HTERT RPE-1 (cell line): ENCODE data around the gene GFRA1.

Experiments
- in situ Hi-C: fragments of 300-500 bp; cut with MboI; formaldehyde crosslinking; loops from 4 replicates; pipeline ENCODE4 v1.14.3; 2020; ENCODE audit warnings: low sequenced_read_pairs

GFRA1 gene

DNA sequence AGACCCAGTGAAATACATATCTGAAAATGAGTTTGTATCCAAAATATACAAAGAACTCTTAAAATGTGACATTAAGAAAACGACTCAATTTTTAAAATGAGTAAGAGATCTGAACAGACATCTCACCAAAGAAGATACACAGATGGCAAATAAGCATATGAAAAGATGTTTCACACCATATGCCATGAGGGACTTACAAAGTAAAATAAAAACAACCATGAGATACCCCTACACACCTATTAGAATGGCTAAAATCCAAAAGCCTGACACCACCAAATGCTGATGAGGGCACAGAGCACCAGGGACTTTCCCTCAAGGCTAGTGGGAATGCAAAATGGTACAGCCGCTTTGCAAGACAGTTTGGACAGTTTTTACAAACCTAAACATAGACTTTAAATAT is 27.9 kb downstream of the GFRA1 start:
- in situ Hi-C loops: no loop called here

DNA sequence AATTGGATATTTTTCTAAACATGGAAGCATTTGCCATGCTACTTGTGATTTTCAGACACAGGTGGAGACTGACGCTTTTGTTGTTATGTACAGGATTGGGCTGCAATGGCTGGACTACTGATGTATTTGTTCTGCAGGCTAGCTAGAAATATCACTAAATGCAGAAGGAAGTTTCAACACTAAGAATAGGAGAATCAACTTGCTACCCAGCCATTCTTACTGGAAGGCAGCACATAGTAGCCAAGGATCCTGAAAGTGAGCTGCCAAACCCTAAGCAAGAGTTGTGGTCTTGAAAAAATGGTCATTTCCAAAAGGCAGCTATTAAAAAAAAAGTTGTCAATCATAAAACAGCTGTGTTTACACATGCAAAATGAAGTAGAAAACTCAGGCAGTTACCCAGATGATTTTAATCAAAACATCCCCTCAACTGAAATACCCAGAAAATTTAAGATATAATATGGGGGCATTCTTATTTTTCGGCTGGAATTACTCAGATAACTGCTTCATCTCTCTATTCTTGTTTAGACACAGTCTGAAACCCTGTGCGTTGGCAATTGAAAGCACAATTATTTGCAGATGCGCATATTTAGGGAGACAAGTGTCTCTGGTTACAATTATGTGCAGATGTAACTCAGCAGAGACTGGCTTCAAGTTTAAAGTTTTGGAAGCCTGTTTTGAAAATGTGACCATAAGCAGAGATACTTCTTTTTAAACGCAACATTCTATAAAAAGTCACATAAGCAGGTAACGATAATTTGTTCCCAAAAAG is 31.2 kb downstream of the GFRA1 start:
- in situ Hi-C loops: no loop called here

DNA sequence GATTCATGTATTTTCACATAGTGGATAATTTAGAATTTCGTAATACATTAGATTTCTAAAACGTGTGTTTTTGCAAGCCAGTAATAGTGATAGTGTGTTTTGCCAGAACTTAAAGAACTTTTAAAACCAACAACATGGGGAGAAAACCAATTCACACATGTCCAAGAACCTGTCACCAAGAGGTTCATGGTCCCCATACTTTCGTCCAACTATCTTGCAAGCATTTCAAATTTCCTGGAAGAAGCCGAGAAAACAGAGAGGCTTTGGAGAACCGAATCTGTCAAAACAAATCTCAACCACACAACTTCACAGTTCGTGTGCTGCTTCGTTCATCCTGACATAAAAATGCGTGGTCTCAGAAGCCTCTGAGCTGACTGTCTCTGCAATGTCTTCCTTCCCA is 31.9 kb downstream of the GFRA1 start:
- in situ Hi-C loops: no loop called here

DNA sequence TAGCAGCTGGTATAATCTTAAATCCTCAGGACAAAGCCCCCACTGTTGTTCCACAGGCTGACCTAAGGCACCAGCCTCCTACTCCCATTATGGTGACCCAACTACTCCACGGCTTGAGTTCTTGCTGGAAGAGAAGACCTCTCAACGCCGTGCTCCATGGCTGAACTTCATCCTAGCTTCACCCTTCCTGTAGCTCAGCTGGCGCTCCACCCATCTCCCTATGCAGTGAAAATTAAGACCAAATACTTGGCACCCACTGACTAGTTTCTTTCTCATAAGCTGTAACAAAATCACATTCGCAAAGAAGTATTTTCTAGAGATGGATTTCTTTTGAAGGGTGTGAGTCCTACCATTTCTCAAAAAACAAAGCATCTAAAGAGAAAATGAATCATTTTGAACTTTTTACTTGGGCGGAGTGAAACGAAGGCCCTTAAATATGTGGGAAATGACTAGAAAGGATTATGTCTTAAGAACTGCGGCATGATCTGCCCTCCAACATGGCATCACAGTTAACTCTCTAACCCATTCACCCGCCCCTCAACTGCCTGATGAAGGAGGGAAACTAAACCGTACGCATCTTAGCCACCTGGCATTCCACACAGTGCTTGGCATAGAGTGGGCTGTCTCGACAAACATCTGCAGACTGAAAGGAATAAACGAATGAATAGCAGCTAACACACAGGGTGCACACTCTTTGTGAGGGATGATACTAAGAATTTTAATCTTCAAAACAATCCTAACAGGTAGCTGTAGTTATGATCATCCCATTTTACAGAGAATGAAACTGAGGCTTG is 32.7 kb downstream of the GFRA1 start:
- in situ Hi-C loops: no loop called here

DNA sequence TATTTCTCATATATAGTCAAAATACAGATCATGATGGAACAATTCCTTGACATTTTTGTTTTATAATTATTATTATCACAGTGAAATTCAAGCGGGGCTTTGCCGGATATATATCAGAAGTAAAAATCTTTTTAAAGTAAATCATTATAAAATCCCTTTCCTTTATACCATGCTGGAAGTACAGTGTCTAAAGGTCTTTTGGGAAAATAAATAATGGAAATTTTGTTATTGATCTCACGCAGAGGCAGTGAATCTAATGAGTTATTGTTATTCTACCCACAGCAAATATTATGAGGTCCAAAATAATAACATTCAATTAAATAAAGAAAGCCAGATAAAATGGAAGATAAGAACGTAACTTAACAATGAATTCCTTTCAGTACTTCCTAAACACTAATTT is 33.8 kb downstream of the GFRA1 start:
- in situ Hi-C loops: no loop called here

DNA sequence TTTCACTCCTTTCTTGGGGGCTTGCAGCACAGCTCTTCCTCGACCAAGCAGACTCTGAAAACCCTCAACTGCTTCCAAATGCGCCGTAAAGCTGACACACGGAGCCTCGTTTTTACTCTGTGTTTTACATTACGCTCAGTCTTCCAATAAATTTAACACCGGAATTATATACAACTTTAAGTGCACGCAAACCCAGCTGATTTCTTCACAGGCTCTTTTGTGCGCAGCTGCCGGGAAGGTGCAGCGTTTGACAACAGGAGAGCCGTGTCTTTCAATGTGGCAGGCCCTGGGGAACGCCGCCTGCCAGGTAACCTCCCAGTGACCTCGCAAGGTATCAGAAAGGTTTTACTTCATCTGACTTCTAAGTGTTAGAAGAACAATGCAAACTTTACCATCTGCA is 35.0 kb downstream of the GFRA1 start:
- in situ Hi-C loops: no loop called here

DNA sequence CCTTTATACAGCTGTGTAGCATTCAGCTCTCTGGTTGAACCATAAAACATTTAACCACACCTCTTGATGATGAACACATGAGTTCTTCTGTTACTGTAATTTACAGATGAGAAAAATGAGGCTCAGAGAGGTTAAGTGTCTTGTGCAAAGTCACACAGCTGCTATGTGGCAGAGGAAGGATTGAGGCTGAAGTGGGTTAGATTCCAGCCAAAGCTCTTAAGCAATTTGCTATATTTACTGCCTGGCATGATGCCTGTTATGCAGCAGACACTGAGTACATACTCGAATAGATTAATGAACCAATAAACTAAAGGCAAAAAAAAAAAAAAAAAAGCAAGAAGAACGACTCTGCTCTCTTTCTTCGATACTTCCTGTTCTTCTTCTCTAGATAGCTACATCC is 35.7 kb downstream of the GFRA1 start:
- in situ Hi-C loops: no loop called here

DNA sequence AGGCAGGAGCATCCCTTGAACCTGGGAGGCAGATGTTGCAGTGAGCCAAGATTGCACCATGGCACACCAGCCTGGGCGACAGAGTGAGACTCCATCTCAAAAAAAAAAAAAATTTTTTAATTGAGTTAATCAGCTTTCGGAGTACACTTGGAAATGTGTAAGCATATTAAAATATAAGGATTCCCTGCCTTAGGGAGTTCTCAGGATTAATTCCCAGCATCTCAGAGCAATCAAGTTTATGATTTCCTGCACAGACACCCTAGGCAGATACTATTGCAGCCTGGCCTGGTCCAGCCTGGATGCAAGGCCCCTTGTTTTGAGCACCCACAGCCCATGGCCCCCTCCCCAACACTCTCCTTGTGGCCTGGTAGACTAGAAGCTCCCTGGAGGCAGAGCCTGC is 39.8 kb downstream of the GFRA1 start:
- in situ Hi-C loops: no loop called here

DNA sequence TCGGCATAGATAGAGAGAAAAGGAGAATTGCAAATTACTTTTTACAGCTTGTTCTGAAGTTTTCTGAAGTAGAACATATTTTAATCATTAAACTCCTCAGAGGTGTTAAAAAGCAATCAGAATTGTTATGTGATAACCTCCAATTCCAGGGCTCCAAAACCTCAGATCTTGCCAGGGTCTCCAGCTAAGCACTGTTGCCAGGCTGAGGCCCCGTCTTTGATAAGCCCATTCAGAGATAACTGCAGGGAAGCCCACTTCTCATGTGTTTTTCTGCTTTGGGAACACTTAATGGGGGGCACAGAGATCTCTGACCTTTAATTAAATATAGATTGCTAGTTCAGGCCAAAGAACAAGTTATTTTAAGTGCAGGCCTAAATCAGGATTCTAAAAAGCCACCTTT is 40.4 kb downstream of the GFRA1 start:
- in situ Hi-C loops: no loop called here

DNA sequence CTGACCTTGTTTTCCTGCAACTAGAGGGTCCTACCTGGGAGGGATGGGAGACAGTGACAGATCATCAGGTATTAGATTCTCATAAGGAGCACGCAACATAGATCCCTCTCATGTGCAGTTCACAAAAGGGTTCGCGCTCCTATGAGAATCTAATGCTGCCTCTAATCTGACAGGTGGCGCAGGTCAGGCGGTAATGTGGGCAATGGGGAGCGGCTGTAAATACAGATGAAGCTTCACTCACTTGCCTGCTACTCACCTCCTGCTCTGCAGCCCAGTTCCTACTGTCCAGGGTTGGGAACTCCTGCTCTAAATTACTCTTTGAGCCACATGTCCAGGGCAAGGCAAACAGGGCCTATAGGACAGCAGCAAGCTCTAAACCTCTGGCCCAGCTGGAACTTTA is 46.2 kb downstream of the GFRA1 start:
- in situ Hi-C loops: no loop called here

DNA sequence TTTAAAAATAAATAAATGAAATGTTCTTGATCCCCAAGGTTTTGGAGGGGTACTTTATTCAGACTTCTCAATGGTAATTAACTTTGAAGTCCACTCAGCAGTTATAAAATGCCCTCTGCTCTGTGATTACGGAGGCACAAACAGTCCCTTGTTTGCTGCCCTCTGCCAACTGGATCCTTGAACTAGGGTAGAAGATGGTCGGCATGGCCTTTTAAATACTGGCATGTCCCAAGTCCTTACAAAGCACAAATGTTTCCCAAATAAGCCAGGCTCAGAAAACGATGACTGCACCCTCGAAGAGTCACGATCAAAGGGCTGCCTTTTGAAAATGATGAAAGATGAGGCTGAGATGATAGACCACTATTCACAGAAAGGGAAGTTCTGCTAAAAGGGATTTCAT is 47.0 kb downstream of the GFRA1 start:
- in situ Hi-C loops: no loop called here

DNA sequence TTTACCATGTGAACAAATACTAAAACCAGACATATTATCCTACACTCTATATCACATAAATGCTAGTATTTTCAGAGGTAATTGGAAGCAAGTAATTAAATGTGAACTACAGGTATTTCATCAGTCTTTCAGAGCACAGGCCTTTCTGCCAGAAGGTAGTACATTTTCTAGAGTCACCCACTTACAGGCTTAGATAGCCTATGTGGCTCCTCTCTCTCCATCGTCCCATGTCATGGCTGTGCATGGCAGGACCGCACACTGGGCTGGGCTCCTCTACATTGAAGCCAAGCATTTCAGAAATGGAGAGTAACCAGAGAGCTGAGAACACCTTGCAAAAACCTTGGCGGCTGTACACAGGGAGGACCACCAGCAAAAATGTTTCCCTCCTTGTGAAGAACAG is 49.7 kb downstream of the GFRA1 start:
- in situ Hi-C loops: no loop called here

DNA sequence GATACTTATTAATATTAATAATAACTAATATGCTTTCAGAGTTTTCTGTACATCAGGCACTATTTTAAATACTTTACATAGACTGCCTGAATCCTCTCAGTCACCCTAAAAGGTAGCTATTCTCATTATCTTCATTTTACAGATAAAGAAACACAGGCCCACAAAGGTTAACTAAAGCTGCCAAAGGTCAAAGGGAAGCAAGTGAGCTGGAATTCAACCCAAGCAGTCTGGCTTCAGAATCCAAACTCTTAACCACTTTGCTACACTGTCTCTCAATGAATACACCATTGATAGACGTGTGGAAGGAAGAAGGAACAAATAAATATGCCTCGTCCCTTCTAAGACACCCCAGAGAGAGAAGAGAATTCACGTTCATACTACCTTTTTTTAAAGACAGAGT is 52.0 kb downstream of the GFRA1 start:
- in situ Hi-C loops: no loop called here

DNA sequence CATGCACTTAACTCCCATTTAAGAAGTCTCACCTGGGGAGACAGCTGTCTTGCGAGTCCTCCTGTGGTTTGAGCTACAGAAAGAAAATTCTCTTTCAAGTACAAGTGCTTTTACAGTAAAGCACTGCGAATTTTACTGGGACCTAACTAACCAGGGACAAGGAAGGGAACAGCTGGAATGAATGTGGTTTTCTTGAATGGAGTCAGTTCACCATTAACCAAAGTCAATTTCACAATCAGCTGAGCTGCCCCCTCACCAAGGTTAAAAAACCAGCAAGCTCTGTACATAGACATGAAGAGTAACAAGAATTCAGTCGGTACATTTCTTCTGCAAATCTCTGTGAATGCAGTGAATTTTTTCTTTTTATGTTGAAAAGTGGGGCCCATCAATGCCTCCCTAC is 56.3 kb downstream of the GFRA1 start:
- in situ Hi-C loops: no loop called here

DNA sequence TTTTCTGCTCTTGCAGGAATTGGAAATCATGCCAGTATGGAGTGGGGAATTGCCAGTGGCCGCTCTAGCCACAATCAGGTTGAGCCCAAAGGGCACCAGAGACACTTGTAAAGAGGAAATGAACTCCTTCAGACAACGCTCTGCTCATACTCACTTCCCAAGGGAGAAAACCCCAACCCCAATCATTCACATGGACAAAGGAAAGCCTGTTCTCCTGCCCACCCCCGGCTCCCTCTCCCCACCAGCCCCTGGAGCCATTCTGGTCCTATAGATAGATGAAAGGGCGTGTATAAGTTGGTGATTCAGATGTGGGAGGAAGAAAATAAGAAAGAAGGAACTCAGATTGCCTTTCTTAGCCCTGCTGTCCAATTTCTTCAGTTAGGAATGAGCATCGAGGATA is 57.4 kb downstream of the GFRA1 start:
- in situ Hi-C loops: no loop called here

DNA sequence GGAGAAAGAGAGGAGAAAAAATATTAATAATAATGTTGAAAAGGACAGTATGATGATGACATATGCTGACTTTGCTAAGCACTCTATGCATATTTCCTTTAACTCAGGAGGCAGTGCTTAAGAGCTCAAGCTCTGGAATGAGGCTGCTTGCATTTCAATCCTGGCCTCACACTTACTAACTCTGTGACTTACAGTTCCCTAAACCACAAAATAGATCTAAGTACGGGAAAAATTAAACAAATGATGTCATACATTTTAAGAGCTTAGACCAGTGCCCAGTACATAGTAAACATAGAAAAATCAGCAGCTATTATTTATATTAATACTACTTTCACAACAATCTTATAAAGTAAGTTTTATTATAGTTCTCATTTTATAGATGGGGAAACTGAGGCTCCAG is 61.3 kb downstream of the GFRA1 start:
- in situ Hi-C loops: no loop called here

DNA sequence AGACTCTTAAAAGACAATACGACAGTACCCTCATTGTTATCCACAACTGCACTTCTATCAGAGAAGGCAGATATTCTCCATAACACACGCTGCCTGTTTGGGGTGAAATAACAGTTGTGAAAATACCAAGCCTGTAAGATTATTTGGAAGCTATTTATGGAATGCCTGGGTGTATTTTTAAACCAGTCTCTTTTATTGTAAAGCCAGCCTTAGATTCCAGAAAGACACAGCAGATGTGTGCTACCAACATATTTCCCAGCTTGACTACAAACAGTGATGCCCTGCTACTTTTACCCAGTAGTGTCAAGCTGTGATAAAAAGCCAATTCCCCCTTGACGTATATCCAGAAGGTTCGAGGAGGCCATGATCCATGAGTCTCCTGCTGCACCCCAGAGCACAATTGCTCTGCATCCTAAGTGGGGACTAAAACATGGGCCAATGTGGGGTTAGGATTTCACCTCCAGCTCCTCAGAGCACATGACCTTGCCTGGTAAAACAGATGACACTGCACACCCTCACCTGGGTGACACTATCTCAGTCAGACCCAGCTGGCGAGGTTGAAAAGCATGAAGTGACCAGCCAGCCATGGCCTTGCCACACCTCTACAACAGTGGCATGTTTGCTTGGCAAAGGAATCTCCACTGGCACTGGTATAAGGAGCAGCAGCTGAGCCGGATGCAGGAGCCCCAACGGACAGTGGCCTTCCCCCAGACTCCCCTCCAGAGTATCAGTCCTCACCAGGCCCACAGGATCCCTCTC is 62.2 kb downstream of the GFRA1 start:
- in situ Hi-C loops: no loop called here

DNA sequence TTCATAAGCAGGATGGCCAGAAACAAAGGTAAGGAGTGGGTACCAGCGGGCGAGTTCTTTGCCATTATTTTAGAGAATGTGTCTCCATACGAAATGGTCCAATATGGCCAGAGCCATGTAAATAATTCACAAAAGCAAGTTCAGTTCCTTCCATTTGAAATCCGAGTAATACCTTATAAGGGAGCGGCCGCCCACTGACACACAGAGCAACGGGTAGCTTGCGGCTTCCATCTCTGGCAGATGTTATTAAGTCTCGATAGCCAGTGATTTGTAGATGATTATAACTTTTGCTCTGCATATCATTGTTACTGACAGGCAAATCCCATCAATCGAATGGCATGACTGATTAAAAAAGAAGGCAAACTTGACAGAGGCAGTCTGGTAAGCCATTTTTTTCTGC is 63.2 kb downstream of the GFRA1 start:
- in situ Hi-C loops: no loop called here

DNA sequence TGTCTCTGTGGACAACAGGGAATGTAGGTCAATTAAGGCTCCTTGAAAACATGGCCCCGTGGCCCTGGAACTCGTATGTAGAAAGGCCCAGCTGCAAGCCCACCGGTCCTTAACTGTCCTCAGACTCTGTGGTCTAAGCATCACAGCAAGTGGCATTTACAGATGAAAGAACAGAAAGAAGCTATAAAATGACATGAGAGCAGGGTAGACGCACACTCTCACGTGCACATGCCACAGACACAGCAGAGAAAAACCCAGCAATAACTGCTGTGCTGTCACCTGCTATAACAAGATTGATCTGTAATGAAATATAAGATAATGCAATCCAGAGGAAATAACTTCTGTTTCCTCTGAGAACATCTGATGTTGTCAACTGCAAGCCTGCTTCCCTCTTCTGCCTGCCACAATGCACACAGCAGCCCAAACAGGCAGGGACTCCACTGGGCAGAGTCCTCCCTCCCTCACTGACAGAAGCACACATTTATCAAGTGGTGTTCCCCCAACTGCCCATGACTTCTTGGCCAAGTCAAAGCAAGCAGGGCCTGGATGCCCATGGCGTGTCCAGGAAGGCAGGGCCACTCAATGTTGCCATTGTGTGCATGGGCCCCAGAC is 63.9 kb downstream of the GFRA1 start:
- in situ Hi-C loops: no loop called here

DNA sequence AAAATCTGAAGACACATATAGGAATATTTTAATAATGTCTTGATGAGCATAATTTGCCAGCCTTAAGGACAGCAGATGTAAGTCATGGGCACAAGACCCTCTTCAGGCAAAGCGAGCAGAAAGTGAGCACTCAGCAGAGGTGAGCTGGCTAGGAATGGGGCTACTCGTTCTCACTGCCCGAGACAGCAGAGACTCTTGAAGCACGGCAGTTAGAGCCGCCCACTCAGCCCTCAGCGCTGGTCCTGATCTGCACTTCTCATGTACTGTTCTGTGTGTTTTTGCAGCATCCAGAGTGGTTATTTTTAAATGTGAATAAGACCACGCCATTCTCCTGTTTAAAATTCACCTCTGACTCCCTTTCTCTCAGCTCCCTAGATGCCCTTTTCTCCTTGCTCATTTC is 65.3 kb downstream of the GFRA1 start:
- in situ Hi-C loops: no loop called here

DNA sequence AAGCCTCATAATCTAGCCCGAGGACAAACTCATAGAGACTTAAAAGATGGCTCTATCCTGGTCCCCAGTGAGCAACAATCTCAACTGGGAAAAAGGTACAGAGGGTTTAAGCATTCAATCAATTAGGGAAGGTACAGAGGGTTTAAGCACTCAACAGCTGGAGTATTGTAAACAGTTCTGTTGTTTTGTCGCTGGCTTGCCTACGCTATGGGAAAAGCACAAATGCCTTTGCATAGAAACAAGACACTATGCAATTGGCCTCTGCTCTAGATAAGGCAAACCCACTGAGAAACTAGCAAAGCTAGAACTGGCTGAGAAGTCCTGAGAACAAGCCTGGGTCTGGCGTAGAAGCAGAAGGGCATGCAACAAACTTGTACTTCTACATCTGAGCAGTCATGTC is 69.3 kb downstream of the GFRA1 start:
- in situ Hi-C loops: no loop called here
